Lung (tissue), 12 donors: ENCODE measurements around the gene MYO16. TPM values are rescaled to one million over a fixed set of nuclear protein-coding genes. Genes with fewer than 3 reads are reported as not detected.

Source experiments
- ATAC-seq: fragments of 200-7000 bp; cut with Tn5 transposase; one replicate; pipeline ENCODE4 v1.9.1; 2020; ENCODE audit warnings: moderate number of reproducible peaks; ENCODE audit not compliant: insufficient read depth, low FRiP score
- DNase-seq, 3 donors: peaks; one replicate each; pipeline ENCODE4 v3.0.0-alpha.2; 2013 to 2017
- H3K27ac ChIP-seq, 2 donors: one replicate each; pipeline ENCODE4 v1.5.1; 2013; ENCODE audit warnings: mild to moderate bottlenecking in 2 of 2, moderate library complexity in 2 of 2, control low read depth in 1 of 2, inconsistent platforms in 1 of 2, low read depth in 1 of 2, low read length in 1 of 2
- H3K27me3 ChIP-seq, 3 donors: one replicate each; pipeline ENCODE4 v1.5.1; 2013; ENCODE audit warnings: low read length in 2 of 3; ENCODE audit not compliant: control insufficient read depth in 3 of 3, insufficient read depth in 3 of 3
- H3K36me3 ChIP-seq, 4 donors: one replicate each; pipeline ENCODE4 v1.5.1; 2013; ENCODE audit warnings: low read length in 4 of 4, mild to moderate bottlenecking in 1 of 4, moderate library complexity in 1 of 4; ENCODE audit not compliant: control insufficient read depth in 4 of 4, insufficient read depth in 4 of 4
- H3K4me1 ChIP-seq, 5 donors: one replicate each; pipeline ENCODE4 v1.5.1; 2013; ENCODE audit warnings: low read length in 5 of 5, mild to moderate bottlenecking in 2 of 5, moderate library complexity in 1 of 5; ENCODE audit not compliant: control insufficient read depth in 5 of 5, insufficient read depth in 5 of 5
- H3K4me3 ChIP-seq: one replicate; pipeline ENCODE4 v1.5.1; 2013; ENCODE audit warnings: mild to moderate bottlenecking, control low read depth, moderate library complexity
- H3K9ac ChIP-seq, 2 donors: one replicate each; pipeline ENCODE4 v1.5.1; 2013; ENCODE audit warnings: low read length in 2 of 2, control low read depth in 1 of 2; ENCODE audit not compliant: insufficient read depth in 1 of 2
- H3K9me3 ChIP-seq, 4 donors: one replicate each; pipeline ENCODE4 v1.5.1; 2013; ENCODE audit warnings: low read length in 3 of 4, mild to moderate bottlenecking in 1 of 4, moderate library complexity in 1 of 4; ENCODE audit not compliant: control insufficient read depth in 4 of 4, insufficient read depth in 3 of 4
- CTCF ChIP-seq: IDR thresholded peaks from 2 replicates; pipeline ENCODE4 v1.5.1; 2012; ENCODE audit warnings: mild to moderate bottlenecking; ENCODE audit errors: control extremely low read depth, extremely low read depth
- WGBS, 2 donors: extraction: QIAGEN DNeasy Blood & Tissue Kit; methylation state at CpG; one replicate each; pipeline ENCODE4 v1.1.7; 2013; 5-methylcytosine and 5-hydroxymethylcytosine counted together
- polyA plus RNA-seq, 2 donors: library from polyadenylated mRNA; stranded (reverse); fragments of 200-250 nt; gene quantifications; one replicate each; pipeline ENCODE4 v1.2.1, GENCODE V29; 2013
- total RNA-seq, 2 donors: library from RNA; depleted of rRNA in 1 of 2; stranded (reverse); fragments of >200 nt in 1 of 2; gene quantifications; one replicate each; pipeline ENCODE4 v1.2.1, GENCODE V29; 2014 to 2021
- donor health status: control.
- donor health status: control.
- donor health status: Bipolar disorder and iron deficiency.
- donor health status: healthy.
- donor health status: DM: yes; HTN: yes; CAD: no.

MYO16 gene
- total and polyA plus RNA-seq, 4 donors: 0.12 to 13.8 (median 0.88) TPM

- peaks cover 0 to 5% (median 1%) of the 10 kb centered on the region in 4 donors for H3K9me3 ChIP-seq
- no peak for TF ChIP-seq CTCF
- no peak overlapping the region for H3K9ac ChIP-seq
- 94% methylated on average over 1 of the region's 1 CpG for WGBS, 2 donors
- H3K36me3 ChIP-seq: no peaks in the 10 kb centered on the region
- peak in 1 of 3 donors; percentile 38 for DNase-seq
- no peak for ATAC-seq
- no peaks in the 10 kb centered on the region for H3K4me1 ChIP-seq
- no peak overlapping the region for H3K27ac ChIP-seq
- no peaks in the 10 kb centered on the region for H3K27me3 ChIP-seq
- no peak overlapping the region for H3K4me3 ChIP-seq
Measured at GRCh38 chr13:109231888-109232287, 602.5 kb downstream of the MYO16 start.

- no peak for TF ChIP-seq CTCF
- Histone ChIP-seq H3K27ac (no peak overlapping the region), H3K27me3 (no peaks in the 10 kb centered on the region), H3K4me1 (no peaks in the 10 kb centered on the region), H3K9ac (no peak overlapping the region), H3K9me3 (peaks cover 0 to 5% (median 1%) of the 10 kb centered on the region in 4 donors), H3K4me3 (no peak overlapping the region), H3K36me3 (no peaks in the 10 kb centered on the region)
- DNase-seq (no peak), ATAC-seq (no peak)
- 73% methylated on average over 5 of the region's 5 CpGs for WGBS, 2 donors
Measured at GRCh38 chr13:109233293-109233692, 603.9 kb downstream of the MYO16 start.

- no peak for TF ChIP-seq CTCF
- H3K9ac ChIP-seq: no peak overlapping the region
- no peaks in the 10 kb centered on the region for H3K36me3 ChIP-seq
- no peak for DNase-seq
- no peak for ATAC-seq
- H3K27me3 ChIP-seq: no peaks in the 10 kb centered on the region
- H3K9me3 ChIP-seq: no peaks in the 10 kb centered on the region
- no peak overlapping the region for H3K4me3 ChIP-seq
- 64 to 76% methylated on average over 6 of the region's 6 CpGs for WGBS, 2 donors
- H3K27ac ChIP-seq: no peak overlapping the region
- no peaks in the 10 kb centered on the region for H3K4me1 ChIP-seq
Measured at GRCh38 chr13:109235901-109236300, 606.5 kb downstream of the MYO16 start.

- H3K9ac ChIP-seq: no peak overlapping the region
- H3K27ac ChIP-seq: no peak overlapping the region
- no peaks in the 10 kb centered on the region for H3K36me3 ChIP-seq
- WGBS, 2 donors: 89 to 94% methylated on average over 2 of the region's 2 CpGs
- ATAC-seq: no peak
- H3K27me3 ChIP-seq: no peaks in the 10 kb centered on the region
- TF ChIP-seq CTCF: no peak
- peaks cover 0 to 4% (median 0%) of the 10 kb centered on the region in 5 donors for H3K4me1 ChIP-seq
- no peak overlapping the region for H3K4me3 ChIP-seq
- no peak for DNase-seq
- no peaks in the 10 kb centered on the region for H3K9me3 ChIP-seq
Measured at GRCh38 chr13:109241160-109241559, 611.7 kb downstream of the MYO16 start.
